Heart left ventricle (tissue), 16 donors: ENCODE data around the gene CNIH2. TPM values are rescaled to one million over a fixed set of nuclear protein-coding genes. Genes with fewer than 3 reads are reported as not detected.

Experiments used
- ATAC-seq, 4 donors: fragments of 200-7000 bp; cut with Tn5 transposase; one replicate each; pipeline ENCODE4 v1.9.1; 2020 to 2022; ENCODE audit warnings: moderate library complexity in 4 of 4, mild to moderate bottlenecking in 3 of 4, moderate number of reproducible peaks in 1 of 4
- DNase-seq, 5 donors: peaks; one replicate each; pipeline ENCODE4 v3.0.0-alpha.2; 2020
- H3K27ac ChIP-seq, 12 donors: fragments of 200-600 bp; sonication (generic) in 4 of 12; one replicate each; pipeline versions ENCODE4 v1.5.0 to v1.8.0; 2016 to 2022; ENCODE audit warnings: mild to moderate bottlenecking in 2 of 12
- H3K27me3 ChIP-seq, 9 donors: fragments of 200-600 bp; sonication (generic) in 2 of 9; one replicate each; pipeline versions ENCODE4 v1.5.1 to v1.8.0; 2016 to 2022; ENCODE audit warnings: mild to moderate bottlenecking in 3 of 9
- H3K36me3 ChIP-seq, 9 donors: fragments of 200-600 bp; sonication (generic) in 2 of 9; one replicate each; pipeline versions ENCODE4 v1.5.0 to v1.8.0; 2018 to 2022; ENCODE audit warnings: mild to moderate bottlenecking in 2 of 9
- H3K4me1 ChIP-seq, 12 donors: fragments of 200-600 bp; sonication (generic) in 4 of 12; one replicate each; pipeline versions ENCODE4 v1.5.0 to v1.8.0; 2016 to 2022; ENCODE audit warnings: mild to moderate bottlenecking in 3 of 12
- H3K4me3 ChIP-seq, 12 donors: fragments of 200-600 bp; sonication (generic) in 4 of 12; one replicate each; pipeline versions ENCODE4 v1.5.0 to v1.8.0; 2017 to 2022; ENCODE audit warnings: mild to moderate bottlenecking in 9 of 12, moderate library complexity in 4 of 12
- H3K9me3 ChIP-seq, 12 donors: fragments of 200-600 bp; sonication (generic) in 4 of 12; one replicate each; pipeline versions ENCODE4 v1.5.0 to v1.8.0; 2016 to 2022; ENCODE audit warnings: mild to moderate bottlenecking in 1 of 12
- POLR2A ChIP-seq, 2 donors: fragments of 450-650 bp; IDR thresholded peaks; one replicate each; pipeline ENCODE4 v1.6.1; 2017; ENCODE audit warnings: antibody characterized with exemption in 2 of 2, mild to moderate bottlenecking in 2 of 2, moderate library complexity in 2 of 2
- WGBS, 4 donors: extraction: QIAGEN DNeasy Blood & Tissue Kit in 2 of 4; methylation state at CpG; one replicate each; pipeline versions ENCODE4 v1.1.5 to v1.1.7; 2013 to 2018; 5-methylcytosine and 5-hydroxymethylcytosine counted together
- intact Hi-C, 10 donors: fragments of 100-400 bp; cut with DNase I; formaldehyde crosslinking; loops; one replicate each; pipeline versions ENCODE4 v1.11.1 to v1.14.2; 2022
- polyA plus RNA-seq, 2 donors: library from polyadenylated mRNA; stranded (reverse); fragments of 200-250 nt; gene quantifications; one replicate each; pipeline ENCODE4 v1.2.3, GENCODE V29; 2013
- total RNA-seq, 9 donors: library from RNA; depleted of rRNA in 2 of 9; stranded (reverse); fragments of >200 nt in 2 of 9; fragmentation: NEBNext Ultra II Directional in 3 of 9; extraction: Animal tissue kit (Norgen Biotek cat#: 25700) in 3 of 9; gene quantifications; one replicate each; pipeline versions ENCODE4 v1.1.0 to v1.2.4, GENCODE V29; 2016 to 2023
- TF ChIP-seq, protein P1 (sequence below), 12 donors: fragments of 200-600 bp; sonication (generic) in 4 of 12; IDR thresholded peaks; one replicate each; pipeline versions ENCODE4 v1.5.0 to v1.8.0; 2018 to 2022; ENCODE audit warnings: antibody characterized with exemption in 12 of 12, mild to moderate bottlenecking in 5 of 12
- donor health status: ischemic (EF 13 %, LVEDD 7.1; RV severe dilation, severe dysfunction).
- donor health status: healthy with polysubstance abuse.
- donor health status: DM: no; HTN: yes; CAD: no.
- donor health status: DM: no; HTN: no; CAD: no.
- donor health status: ischemic (EF 25% LVEDD 6.9; RV normal size, moderate dysfunction).
- donor health status: ischemic (EF 25% LVEDD 5.7; RV mildly dilated, moderate dysfunction).
- donor health status: healthy.
- donor health status: DM: yes; HTN: yes; CAD: no.
- donor health status: ischemic (EF 35%, LVEDD 5.7; RV mildly dilated, moderate dysfunction).
- donor health status: nonischemic (EF 11% LVEDD 7.7; RV severe dilation, severe dysfunction).
- donor health status: DM: yes; HTN: yes; CAD: no.
- donor health status: PGD.
- donor health status: ischemic (EF 29% LVEDD 5.4; RV normal size, mild dysfunction).
- donor health status: nonischemic (EF 23%, LVEDD 6.1; RV moderate dilation, normal function).

The CNIH2 gene
- total and polyA plus RNA-seq, 11 donors: 0.08 to 0.40 (median 0.25) TPM; not detected in 8

DNA sequence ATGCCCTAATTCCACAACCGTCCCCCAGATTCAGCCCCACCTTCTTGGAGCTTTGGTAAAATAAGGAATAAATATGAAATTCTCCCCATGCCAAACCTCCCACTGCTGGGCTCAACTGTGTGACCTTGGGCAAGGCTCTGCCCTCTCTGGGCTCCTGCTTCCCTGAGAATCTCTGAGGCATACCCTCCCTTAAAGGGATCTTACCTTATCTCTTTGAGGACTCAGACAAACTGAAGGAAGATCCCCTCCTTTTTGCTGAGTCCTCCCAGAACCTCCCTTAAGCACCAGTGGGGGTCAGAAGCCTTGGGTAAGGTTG is 36.2 kb downstream of the CNIH2 start:
- H3K36me3 ChIP-seq: no peaks in the 10 kb centered on the region
- H3K4me1 ChIP-seq: peaks cover 0 to 57% (median 32%) of the 10 kb centered on the region in 12 donors
- H3K4me3 ChIP-seq: peak overlapping the region in 10 of 12 donors; percentile 21 to 66 (median 62)
- no peak for TF ChIP-seq POLR2A (IDR thresholded peaks at IDR 0.05)
- TF ChIP-seq, protein P1, sequence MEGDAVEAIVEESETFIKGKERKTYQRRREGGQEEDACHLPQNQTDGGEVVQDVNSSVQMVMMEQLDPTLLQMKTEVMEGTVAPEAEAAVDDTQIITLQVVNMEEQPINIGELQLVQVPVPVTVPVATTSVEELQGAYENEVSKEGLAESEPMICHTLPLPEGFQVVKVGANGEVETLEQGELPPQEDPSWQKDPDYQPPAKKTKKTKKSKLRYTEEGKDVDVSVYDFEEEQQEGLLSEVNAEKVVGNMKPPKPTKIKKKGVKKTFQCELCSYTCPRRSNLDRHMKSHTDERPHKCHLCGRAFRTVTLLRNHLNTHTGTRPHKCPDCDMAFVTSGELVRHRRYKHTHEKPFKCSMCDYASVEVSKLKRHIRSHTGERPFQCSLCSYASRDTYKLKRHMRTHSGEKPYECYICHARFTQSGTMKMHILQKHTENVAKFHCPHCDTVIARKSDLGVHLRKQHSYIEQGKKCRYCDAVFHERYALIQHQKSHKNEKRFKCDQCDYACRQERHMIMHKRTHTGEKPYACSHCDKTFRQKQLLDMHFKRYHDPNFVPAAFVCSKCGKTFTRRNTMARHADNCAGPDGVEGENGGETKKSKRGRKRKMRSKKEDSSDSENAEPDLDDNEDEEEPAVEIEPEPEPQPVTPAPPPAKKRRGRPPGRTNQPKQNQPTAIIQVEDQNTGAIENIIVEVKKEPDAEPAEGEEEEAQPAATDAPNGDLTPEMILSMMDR (IDR thresholded peaks at IDR 0.05): no peak
- peak overlapping the region in 11 of 12 donors; percentile 64 to 94 (median 89) for H3K27ac ChIP-seq
- no peaks in the 10 kb centered on the region for H3K9me3 ChIP-seq
- 67 to 88% (median 81%) methylated on average over 1 of the region's 1 CpG for WGBS, 4 donors
- intact Hi-C loops: loop anchor here in 8 of 10 donors (5.0 kb wide), 3 partner anchors 33 to 363 kb away; partner anchors contain the start of genes B4GAT1 (in 3 of the 8), BRMS1 (in 3 of the 8) and RBM4B (in 1 of the 8)
- DNase-seq (no peak), ATAC-seq (no peak)
- no peaks in the 10 kb centered on the region for H3K27me3 ChIP-seq

GRCh38 chr11:66314561-66315497 is 36.9 kb downstream of the CNIH2 start:
- WGBS, 4 donors: 77 to 87% (median 82%) methylated on average over 7 to 17 of the region's 17 CpGs
- Histone ChIP-seq H3K4me3 (peak overlapping the region in 11 of 12 donors; percentile 21 to 66 (median 62)), H3K4me1 (peaks cover 0 to 57% (median 32%) of the 10 kb centered on the region in 12 donors), H3K9me3 (no peaks in the 10 kb centered on the region), H3K27me3 (no peaks in the 10 kb centered on the region), H3K27ac (peak overlapping the region in 10 of 12 donors; percentile 72 to 94 (median 90)), H3K36me3 (no peaks in the 10 kb centered on the region)
- no peak for ATAC-seq
- peak in 1 of 5 donors; percentile 57 for DNase-seq
- TF ChIP-seq, protein P1 (IDR thresholded peaks at IDR 0.05): no peak
- TF ChIP-seq POLR2A (IDR thresholded peaks at IDR 0.05): no peak
- intact Hi-C loops: loop anchor here in 8 of 10 donors (5.0 kb wide), 3 partner anchors 32 to 362 kb away; partner anchors contain the start of genes B4GAT1 (in 3 of the 8), BRMS1 (in 3 of the 8) and RBM4B (in 1 of the 8)

DNA sequence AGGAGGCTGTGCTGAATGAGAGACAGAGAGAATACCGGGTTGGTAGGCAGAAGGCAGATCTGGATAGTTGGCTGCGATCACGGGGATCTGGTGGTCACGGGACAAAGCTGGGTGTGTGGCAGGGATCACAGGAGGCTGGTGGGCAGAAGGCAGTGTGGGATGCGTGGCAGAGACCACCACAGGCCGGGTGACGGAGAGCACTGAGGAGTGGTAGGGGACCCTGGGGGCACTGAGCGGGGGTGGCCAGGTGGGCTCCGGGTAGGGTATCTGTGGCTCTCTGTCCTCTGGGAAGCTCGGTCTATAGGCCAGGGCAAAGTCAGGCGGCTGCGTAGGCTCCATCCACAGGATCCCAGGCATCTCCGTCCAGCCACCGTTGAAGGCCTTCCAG is 37.5 kb downstream of the CNIH2 start:
- peak in 1 of 5 donors; percentile 49 for DNase-seq
- H3K9me3 ChIP-seq: no peaks in the 10 kb centered on the region
- peak overlapping the region in 11 of 12 donors; percentile 42 to 66 (median 62) for H3K4me3 ChIP-seq
- peaks cover 0 to 57% (median 32%) of the 10 kb centered on the region in 12 donors for H3K4me1 ChIP-seq
- H3K36me3 ChIP-seq: no peaks in the 10 kb centered on the region
- no peak for TF ChIP-seq POLR2A (IDR thresholded peaks at IDR 0.05)
- TF ChIP-seq, protein P1 (IDR thresholded peaks at IDR 0.05): no peak
- H3K27me3 ChIP-seq: no peaks in the 10 kb centered on the region
- 77 to 84% (median 81%) methylated on average over 14 of the region's 14 CpGs for WGBS, 4 donors
- intact Hi-C loops: no loop called here
- no peak for ATAC-seq
- H3K27ac ChIP-seq: peak overlapping the region in 9 of 12 donors; percentile 5 to 94 (median 84)
